Right renal pelvis (tissue), 4 donors: Measurements from ENCODE around the gene USP22. TPM values are rescaled to one million over a fixed set of nuclear protein-coding genes. Genes with fewer than 3 reads are reported as not detected.
"Not testable (repeated sequence)": the region's sequence is repeated elsewhere in the genome, so short reads cannot be mapped to it uniquely, and the experiment has no call there.

ENCODE experiments used
- DNase-seq, 4 donors: peaks; one replicate each; pipeline ENCODE4 v3.0.0-alpha.2; 2013; ENCODE audit warnings: low read depth in 4 of 4, low spot score in 3 of 4, missing footprints in 1 of 4
- polyA plus RNA-seq, 4 donors: library from polyadenylated mRNA; unstranded; fragments of 120-200 nt; gene quantifications; one replicate each; pipeline ENCODE4 v1.2.1, GENCODE V29; 2013; ENCODE audit not compliant: insufficient read length in 4 of 4

The USP22 gene
- polyA plus RNA-seq, 4 donors: 195 to 232 (median 227) TPM

DNA sequence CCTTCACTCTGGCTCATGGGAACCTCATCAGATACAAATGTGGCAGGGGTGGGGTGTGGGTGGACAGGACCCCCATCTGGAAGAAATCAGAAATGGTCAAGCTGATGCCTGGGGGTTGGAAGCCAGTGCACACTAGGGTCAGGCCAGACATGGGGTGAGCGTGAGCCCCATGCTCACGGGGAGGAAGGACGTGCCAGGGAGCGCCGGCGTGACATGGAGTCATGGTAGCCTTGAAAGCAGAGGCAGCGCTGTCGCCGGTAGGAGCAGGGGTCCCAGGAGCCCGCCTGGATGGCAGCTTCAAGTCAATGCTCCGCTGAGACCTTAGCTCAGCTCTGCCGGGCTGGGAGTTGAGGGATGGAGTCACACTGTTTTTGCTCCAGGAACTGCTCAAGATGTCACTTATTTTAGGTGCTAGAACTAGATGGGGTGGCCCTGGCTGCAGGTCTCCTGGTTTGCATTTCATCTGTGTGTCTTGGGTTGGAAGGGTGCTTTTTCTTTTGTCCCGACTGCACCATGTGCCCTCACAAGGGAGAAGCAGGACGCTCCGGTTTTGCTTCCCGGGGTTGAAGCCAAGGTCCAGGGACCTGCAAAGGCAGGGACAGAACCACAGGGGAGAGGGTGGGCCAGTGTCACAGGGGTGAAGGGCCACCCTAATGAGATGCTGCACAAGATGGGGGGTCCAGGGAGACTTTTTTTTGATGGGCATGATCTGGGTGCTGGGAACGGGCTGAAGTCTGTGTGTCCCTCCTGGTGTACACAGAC lies 51.4 kb downstream of the USP22 start:
- no peak for DNase-seq

DNA sequence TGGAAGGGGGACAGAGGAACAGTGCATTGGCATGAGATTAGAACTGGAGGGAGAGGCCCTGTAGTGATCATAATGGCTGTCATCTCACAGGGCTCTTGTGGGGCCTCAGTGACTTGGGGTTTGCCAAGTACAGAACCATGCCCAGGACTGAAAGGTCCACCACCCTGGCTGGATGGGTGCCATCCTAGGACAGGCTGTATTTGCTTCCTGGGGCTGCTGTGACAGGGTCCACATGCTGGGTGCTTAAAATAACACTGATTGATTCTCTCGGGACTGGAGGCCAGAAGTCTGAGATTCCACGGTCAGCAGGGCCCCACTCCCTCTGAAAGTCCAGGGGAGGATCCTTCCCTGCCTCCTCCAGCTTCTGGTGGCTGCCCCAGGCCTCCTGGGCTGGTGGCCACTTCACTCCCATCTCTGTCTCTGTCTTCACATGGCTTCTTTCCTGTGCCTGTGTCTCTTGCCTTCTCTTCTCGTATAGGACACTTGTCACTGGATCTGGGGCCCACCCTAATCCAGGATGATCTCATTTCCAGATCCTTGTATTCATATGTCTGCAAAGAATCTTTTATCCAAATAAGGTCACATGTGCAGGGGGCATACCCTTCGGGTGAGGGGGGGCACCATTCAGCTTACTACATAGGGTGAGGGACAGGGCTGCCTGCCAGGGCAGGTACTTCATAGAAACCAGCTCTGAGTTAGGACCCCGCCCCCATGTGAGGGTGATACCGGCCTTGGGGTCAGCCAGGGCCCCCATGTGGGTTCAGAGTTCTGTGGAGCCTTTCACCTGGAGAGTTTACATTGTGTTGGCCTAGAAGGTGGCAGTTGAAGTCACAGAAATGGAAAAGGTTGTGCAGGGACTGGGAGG lies 52.6 kb downstream of the USP22 start:
- no peak for DNase-seq

DNA sequence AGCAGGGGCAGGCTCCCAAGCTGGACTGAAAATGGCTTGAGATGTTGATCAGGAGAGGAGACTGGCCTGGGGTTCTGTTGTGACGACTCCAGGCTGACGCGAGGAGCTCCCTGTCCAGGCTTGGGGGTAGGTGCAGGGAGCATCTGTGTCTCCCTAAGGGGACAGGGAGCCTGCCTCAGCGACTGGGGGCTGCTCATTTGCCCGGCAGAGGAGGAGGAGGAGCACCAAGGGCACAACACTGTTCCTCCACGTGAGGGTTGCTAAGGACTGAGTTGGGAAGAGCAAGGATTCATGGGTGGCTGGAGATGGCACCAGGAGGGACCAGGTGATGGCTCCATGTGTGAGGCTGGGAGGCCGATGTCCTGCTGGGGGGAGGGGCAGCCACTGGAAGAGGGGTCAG lies 53.3 kb downstream of the USP22 start:
- DNase-seq: no peak

DNA sequence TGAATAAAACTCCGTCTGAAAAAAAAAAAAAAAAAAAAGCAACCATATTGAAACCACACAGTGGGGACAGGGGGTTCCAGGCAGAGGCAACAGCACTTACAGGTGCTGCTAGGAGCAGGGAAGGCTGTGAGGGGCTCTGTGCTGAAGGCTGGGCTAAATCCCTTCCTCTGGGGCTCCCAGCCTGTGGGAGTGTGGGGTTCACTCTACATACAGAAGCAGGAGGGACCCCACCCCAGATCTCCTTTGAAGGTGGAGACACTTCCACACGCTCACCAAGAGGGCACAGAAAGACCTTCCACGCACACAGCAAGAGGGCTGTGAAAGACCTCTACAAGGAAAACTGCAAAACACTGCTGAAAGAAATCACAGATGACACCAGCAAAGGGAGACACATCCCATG lies 53.9 kb downstream of the USP22 start:
- no peak for DNase-seq

DNA sequence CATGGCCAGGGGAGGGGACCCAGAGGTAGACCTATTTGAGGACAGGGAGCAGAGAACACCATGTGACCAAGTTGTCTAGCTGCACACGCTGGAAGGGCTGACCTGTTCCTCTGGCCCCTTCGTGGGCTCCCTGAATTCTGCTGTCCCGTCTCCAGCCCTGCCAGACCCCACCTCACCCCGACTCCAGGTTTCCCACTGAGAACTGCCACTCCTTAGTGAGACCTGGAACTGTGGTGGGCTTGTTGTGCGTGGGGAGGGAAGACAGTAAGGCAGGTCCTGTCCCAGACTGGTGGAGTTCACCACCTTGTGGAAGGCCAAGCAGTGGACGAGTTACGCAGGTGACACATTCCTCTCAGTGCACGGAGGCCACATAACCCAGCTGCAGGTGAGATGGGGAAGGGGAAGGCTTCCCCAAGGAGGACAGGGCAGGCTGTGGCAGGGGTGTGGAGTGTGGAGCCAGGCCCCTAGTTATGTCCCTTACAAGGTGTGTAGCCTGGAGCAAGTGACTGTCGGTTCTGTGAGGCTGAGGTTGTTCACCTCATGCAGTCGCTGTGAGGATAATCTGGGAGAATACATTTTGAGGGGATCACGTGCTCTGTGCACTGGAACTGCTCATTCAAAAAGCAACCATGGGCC lies 54.7 kb downstream of the USP22 start:
- no peak for DNase-seq

DNA sequence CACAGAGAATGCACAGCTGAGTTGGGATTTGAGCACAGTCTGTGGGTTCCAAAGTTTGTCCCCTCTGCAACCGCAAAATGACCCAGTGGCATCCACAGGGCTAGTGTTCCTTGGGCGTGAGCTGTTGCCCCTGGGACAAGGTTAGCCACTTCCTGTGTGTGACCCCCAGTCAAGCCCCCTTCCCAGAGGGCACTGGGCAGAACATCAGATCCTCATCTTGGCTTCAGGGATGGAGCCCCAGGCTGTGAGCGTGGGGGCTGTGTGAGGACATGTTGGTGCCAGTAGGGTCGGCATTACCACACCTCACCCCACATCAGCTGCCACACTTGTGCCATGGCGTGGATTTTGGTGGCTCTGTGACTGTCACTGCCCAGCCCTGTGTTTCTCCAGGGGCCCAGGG lies 55.3 kb downstream of the USP22 start:
- no peak for DNase-seq

DNA sequence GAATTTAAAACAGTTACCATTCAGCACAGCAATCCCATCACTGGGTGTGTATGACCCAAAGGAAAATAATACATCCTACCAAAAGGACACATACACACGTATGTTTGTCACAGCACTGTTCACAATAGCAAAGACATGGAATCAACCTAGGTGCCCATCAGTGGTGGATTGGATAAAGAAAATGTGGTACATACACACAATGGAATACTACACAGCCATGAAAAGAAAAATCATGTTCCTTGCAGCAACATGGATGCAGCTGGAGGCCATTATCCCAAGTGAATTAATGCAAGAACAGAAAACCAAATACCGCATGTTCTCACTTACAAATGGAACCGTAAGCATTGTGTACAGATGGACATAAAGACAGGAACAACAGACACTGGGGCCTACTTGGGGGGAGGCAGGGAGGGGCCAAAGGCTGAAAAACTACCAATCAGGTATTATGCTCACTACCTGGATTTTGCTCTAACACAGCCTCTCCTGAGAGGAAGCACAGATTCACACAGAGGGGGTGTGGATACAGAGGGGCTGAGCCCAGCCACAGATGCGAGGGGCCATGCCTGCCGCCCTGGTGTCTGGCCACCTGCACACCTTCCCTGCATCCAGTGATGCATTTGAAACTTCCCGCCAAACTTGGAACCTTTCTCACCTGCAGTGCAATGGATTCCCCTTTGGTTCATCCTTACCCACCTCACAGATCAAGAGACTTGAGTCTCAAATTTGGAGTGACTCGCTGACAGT lies 55.9 kb downstream of the USP22 start:
- no peak for DNase-seq

DNA sequence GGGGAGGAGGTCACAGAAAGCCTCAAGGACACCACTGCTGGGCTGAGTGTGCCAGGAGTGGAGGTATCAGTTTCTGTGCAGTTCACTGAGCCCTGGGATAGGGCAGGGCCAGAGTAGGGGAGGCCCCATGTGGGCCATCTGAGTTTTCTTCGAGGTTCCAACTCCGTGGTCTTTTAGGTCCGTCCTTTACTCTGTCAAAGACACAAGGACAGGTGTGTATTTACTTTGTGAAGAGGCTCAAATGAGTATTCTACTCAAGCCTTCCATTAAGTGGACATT lies 59.5 kb downstream of the USP22 start:
- no peak for DNase-seq

DNA sequence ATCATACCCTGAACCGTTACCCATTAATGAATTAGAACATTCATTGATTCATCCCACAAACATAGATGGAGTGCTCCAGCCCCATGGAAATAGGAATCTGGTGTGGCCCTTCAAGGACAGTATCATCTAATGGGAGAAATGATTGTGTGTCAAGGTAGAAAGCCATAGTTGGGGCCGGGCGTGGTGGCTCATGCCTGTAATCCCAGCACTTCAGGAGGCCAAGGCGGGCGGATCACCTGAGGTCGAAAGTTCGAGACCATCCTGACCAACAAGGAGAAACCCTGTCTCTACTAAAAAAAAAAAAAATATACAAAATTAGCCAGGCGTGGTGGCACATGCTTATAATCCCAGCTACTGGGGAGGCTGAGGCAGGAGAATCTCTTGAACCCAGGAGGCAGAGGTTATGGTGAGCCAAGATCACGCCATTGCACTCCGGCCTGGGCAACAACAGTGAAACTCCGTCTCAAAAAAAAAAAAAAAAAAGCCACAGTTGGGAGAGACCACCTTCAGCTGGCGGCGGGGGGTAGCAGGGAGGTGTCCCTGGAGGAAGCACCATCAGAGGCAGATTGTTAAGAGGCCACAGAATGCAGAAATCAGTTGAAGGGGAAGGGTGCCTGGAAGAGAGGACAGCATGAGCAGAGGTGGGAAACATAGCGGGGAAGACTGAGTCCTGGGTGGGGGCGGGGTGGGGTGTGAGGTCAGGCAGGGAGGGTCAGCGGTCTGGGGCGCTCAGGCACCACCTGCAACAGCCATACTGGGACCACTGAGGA lies 60.0 kb downstream of the USP22 start:
- no peak for DNase-seq

DNA sequence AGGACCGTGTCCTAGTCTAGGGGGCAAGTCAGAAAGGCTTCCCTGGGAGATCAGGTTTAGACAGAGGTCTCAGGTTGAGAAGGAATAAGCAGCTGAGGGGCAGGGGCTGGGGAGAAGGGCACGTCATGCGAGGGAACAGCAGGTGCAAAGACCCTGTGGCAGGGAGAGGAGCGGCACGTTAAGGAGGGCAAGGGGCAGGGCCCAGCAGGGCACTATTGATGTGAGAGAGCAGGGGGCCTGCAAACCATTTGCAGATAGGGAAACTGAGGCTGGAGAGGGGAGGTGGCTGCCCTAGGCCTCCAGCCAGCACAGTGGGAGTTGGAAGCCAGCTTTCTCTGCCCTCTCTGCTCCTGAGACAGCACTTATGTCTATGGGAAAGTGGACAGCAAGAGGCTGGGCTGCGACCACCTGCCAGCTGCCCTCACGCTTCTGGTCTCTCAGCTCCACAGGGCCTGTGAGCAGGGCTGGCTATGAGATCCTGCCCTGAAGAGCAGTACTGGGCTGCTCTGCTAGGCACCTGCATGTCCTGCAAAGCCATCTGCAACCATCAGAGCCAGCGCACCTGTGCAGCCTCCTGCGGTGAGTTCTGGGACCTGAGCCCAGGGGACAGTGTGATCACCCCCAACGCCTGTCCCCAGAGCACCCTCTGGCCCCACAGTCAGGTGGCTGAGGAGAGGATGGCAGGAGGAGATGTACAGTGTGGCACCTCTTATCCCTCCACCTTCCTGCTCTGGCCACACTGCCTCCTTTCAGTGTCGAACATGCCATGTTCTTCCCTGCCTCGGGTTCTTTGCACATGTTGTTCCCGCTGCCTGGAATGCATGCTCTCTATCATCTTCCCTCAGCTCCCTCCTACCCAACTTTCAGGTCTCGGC lies 61.5 kb downstream of the USP22 start:
- no peak for DNase-seq

DNA sequence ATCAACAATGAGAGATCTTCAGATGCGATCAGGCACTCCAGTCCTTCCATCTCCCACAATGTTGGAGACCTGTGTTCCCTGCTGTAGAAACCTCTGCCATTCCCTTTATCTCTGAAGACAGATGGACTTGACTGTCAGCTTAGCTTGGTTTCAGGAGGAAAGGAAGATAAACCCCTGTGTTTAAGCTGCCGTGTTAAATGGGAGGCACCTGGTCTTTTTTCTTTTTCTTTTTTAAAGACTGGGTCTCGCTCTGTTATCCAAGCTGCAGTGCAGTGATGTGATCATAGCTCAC lies 63.1 kb downstream of the USP22 start:
- no peak for DNase-seq

DNA sequence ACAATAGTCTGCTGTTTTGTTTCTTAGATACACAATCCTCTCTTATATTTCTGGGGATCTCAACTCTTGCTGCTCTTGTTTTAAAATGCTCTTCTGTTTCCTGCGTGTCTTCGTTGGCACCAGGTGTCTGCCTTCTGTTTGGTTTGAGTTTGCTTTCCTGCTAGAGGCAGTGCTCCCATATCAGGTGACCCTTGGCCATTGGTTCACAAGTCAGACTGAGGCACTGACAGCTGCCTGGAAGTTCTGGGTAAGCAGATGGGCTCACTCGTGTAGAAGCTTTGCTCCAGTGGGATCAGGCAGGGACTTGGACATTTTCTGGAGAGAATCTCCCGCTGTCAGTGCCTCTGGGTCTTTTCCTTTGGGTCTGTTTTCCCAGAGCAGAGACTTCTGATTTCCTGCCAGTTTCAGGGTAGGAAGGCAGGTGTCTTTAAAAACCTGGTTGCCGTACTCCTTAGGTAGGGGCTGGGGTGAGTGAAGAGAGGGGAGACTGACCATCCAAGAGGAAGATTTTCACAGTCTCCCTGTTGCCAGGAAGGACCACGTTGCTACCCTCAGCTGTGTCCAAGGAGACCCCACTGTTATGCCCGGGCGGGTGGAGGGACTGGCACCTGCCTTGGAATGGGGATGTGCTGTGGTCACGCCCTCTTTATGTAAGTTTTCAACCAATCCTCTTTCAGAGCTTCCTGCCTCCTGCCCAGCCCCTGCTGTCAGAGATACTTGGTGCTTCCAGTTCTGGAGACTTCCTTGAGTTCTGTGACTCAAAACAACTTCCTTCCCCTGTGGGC lies 63.6 kb downstream of the USP22 start:
- not testable (repeated sequence) for DNase-seq

DNA sequence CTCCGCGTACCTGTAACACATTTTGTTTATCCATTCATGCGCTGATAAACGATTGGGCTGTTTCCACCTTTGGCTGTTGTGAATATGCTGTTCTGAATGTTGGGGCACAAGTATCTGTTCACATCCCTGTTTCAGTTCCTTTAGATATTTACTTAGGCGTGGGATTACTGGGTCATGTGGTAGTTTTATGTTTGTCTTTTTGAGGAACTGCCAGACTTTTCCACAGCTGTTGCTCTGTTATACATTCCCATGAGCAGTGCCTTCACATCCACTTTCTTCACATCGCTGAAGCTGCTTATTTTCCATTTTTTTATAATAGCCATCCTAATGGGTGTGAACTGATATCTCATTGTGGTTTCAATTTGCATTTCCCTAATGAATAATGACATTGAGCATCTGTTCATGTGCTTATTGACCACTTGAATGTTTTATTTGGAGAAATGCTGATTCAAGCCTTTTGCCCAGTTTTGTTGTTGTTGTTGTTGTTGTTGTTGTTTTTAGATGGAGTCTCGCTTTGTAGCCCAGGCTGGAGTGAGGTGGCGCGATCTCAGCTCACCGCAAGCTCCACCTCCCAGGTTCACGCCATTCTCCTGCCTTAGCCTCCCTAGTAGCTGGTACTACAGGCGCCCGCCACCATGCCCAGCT lies 65.1 kb downstream of the USP22 start:
- not testable (repeated sequence) for DNase-seq

DNA sequence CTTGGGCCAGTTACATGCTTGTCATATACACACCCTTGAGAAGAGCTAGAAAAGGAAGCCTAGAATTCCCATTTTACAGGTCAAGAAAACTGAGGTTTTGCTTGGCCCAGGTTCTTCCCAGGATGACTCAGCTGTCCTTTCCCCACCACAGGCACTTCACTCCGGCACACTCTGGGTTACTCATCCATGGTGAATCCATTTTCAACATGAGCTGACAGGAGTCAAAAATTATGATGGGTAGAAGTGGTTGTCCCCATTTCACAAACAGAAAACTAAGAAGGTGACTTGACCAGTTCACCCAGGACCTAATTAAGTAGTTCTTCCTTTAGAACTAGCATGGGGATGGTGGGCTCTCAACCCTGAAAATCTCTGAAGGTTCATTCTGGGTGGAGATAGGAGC lies 67.2 kb downstream of the USP22 start:
- no peak for DNase-seq

DNA sequence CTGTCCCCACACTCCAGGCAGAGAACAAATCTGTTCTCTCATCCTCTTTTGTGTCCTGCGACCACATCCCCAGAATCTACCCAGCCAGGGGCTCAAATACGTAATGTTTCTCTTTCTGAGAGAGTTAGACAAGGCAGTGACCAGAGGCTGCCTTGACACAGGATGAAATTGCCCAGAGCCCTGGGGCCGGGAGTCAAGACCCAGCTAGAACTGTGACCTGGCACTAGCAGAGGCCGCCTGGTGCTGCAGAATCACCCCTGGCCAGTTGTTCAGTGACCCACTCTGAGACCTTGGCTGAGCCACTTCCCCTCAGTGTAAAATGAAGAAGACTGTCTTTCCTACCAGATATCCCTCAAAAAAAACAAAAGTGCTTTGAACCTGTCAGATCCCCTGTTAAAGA lies 72.5 kb downstream of the USP22 start:
- DNase-seq: no peak

DNA sequence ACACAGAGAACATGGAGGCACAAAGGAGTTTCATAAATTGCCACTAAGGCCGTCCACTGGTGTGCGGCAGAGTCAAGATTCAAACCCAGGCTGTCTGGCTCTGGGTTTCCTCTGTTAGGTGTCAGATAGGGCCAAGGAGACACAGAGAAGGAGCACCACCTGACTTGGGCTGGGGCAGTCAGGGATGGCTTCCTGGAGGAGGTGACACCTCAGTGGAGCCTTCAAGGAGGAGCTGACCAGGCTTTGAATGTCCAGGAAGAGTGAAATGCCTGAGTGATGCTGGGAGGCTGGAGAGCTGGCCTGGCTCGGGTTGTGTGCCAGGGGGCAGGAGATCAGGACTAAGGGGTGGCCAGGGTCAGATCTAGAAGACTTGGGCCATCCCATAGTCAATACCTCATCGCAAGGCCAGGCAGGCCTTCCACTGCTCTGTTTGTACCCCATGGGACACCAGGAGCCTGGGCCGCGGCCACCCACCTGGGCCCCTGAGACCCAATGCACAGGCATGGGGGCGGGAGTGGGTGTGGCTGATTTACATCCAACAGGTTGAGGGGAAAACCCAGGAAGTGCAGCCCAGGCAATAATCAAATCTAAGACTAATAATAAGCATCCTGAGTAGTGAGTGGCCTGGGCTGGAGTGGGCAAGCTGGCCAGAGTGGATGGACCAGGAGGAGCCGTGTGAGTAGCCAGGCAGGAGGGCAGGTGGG lies 73.7 kb downstream of the USP22 start:
- DNase-seq: no peak

DNA sequence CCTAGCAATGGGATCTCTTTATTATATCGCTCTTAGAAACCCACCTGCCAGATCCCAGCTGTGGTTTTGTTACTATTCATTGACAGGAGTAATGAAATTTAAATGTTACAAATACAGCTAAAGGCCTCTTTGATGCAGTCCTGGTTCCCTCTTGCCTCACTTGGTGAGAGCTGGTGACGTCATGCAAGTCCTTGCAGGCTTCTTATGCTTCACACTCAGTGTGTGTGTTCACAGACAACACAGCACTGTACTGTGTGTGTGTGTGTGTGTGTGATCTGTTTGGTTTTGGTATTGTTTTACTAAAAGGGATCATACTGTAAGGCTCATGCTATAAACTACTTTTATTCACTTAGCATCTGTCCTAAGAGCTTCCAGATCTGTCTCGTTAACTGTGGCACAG lies 75.0 kb downstream of the USP22 start:
- no peak for DNase-seq

DNA sequence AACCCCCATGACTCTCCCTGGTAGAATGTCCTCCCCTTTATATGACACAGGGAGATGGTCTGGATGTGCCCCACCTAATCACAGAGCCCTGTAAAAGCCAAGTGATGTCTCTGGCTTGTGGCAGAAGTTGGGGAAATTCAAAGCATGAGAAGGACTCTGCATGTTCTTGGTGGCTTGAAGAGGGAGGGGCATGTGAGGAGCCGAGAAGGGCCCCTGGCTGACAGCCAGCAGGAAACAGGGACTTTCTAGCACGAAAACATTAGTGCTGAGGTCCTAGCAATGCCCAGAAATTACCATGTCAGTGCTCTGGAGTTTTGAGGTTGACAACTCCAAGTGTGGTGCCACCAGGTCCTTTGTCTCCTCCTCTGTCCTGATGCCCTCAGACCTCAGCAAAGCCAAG lies 75.9 kb downstream of the USP22 start:
- no peak for DNase-seq
